WI38 (cell line): Measurements from ENCODE around the gene PSMD6.
A peak's percentile ranks its signal among the peaks of the same experiment; 100 is the strongest.

Experiments
- H3K4me3 ChIP-seq: 2 replicates; pipeline ENCODE4 v1.5.1; 2011; ENCODE audit warnings: low read depth, mild to moderate bottlenecking, control low read depth, low read length
- CTCF ChIP-seq: IDR thresholded peaks from 2 replicates; pipeline ENCODE4 v1.5.1; 2012; ENCODE audit warnings: low read depth, mild to moderate bottlenecking, control low read depth, low read length

The PSMD6 gene

GRCh38 chr3:63972987-63973386 lies 50.3 kb downstream of the PSMD6 start:
- no peak for TF ChIP-seq CTCF
- no peak overlapping the region for H3K4me3 ChIP-seq

DNA sequence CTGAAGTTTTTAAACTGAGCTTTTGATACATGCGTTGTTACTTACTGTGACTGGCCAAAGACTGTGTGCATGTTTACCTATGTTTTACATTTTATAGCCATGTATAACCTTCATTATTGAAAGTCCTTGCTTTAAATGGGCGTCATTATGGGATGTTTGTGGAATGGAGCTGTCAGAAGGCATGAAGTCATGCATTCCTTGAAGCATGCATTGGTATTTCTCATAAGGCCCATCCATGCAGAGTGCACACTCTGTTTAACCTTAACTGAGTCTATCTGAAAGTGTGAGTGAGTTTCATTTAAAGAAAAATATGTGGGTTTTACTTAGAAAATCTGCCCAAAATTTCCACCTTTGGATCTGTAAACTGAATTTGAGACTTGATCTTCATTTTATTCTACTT lies 51.1 kb downstream of the PSMD6 start:
- no peak for TF ChIP-seq CTCF
- no peak overlapping the region for H3K4me3 ChIP-seq

DNA sequence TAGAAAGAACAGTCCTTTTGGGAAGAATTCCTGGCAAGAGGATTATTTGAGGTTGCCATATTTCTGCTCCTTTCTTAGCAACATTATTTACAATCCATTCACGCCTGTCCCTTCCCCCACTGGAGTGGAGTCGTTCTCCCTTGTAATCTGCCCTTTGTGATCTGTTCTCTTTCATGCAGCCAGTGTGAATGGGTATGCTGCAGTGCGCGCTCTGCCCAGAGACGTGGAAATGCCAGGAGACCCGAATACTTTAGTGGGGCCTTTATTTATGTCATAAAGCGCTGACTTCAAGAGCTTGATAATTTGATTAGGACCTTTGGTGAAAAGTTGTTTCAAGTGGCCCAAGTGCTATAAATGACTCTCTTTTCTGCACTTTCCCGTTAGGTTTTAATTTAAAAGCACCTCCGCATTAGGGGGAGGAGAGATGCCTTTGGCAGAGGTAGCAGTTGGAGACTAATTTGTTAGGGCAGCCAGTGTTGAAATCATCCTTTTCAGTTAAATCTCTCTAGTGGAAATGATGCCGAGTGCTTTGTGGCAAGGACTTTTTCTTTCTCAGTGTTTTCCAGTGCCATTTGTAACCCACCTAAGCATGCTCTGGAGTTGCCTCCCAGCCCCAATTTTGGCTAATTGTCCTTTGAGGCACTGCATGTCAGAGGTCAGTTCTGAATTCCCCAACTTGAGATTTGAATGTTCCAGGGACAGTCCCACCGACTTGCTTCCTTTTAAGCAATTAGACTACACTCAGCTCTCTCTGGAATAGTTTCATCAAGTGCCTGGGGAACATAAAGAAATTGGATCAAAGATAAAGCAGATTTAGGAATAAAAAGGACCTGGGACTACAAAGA lies 52.4 kb downstream of the PSMD6 start:
- TF ChIP-seq CTCF = no peak
- no peak overlapping the region for H3K4me3 ChIP-seq

DNA sequence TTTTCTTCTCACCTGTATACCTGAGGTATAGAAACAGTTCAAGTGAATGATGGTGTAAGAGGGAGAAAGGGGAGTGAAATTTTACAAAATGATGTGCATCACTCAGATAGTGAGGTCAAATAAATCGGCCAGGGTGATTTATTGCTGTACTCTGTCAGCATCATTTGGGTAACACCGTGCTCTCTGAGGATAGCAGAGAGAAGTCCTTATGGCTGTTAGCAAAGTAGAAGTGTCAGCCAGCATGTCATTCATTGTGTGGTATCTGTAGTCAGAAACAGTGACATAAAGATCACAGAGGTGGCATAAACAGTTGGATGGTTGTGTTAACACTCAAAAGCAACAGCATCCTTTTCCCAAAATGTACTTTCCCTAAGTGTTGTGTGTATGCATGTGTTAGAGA lies 53.4 kb downstream of the PSMD6 start:
- TF ChIP-seq CTCF = no peak
- H3K4me3 ChIP-seq = no peak overlapping the region

- peak overlapping the region; percentile 33 for H3K4me3 ChIP-seq
- TF ChIP-seq CTCF = no peak
Observed at GRCh38 chr3:63968612-63969350, 54.5 kb downstream of the PSMD6 start.

DNA sequence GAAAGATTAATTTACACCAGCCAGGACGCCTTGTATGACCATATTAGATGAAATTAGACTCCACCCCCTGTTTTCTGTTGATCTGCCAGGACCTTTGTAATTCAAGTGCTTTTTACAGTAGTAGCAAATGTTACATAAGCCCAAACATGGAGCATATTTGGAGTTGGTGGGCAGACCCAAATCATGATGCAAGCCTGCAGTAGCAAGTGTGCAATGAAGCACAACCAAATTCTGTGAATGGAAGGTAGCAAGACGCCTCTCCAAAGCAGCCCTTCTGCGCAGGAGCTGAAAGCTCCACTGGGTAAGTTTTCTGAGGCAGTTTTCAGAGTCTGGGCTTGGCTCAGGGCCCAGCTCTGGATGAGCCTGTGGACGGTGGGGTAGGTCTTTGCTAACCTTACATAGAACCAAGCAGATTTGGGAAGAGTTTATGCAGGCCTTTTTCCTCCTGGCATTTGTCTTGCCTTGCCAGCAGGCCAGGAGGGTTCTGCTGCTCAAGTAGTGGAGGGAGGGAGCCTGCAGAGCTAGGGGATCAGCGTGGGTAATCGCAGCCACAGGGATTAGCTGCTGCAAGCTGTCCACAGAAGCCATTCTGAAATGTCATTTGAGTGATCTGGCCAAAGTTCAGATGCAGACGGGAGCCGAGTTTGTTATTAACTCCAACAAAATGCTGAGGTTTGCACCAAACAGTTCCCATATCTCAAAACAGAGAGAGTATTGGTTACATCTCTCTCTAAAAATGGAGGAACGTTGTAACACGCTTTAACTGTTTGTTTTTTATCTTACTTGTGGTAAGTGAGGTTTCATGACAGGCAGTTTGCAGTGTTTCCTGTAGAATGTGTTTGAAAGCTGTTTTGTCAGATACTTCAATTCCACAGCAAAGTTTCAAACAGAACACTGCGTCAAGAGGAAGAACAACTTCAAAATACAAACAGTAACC lies 55.4 kb downstream of the PSMD6 start:
- no peak for TF ChIP-seq CTCF
- peak overlapping the region; percentile 33 for H3K4me3 ChIP-seq
